Measurements from ENCODE around the gene CENPH.
"Not testable (repeated sequence)": the region's sequence is repeated elsewhere in the genome, so short reads cannot be mapped to it uniquely, and the experiment has no call there.

Gene CENPH

GRCh38 chr5:69189162-69190086 lies at the start of gene CENPH:
Gene CENPH (plus strand): TSS chr5:69189583. CDS start chr5:69189635, 52 bp downstream.
- H3K4me3 ChIP-seq (ENCODE audit: low read length): peak within 1 kb of the TSS; percentile 98
- TF ChIP-seq CTCF (IDR thresholded peaks at IDR 0.05; ENCODE audit: insufficient read depth, low read depth, low read length, missing control alignments): no peak
- peak; percentile 85 for DNase-seq (ENCODE audit: low read depth)

- not testable (repeated sequence) for DNase-seq (ENCODE audit: low read depth); H3K4me3 ChIP-seq (ENCODE audit: low read length)
These were observed 49.1 kb upstream of the CENPH start for GRCh38 chr5:69140239-69140638.

- TF ChIP-seq CTCF (IDR thresholded peaks at IDR 0.05; ENCODE audit: insufficient read depth, low read depth, low read length, missing control alignments): no peak
- no peak overlapping the region for H3K4me3 ChIP-seq (ENCODE audit: low read length)
- DNase-seq (ENCODE audit: low read depth): no peak
These were observed 48.6 kb upstream of the CENPH start for GRCh38 chr5:69140827-69141226.

GRCh38 chr5:69148576-69148975 lies 40.8 kb upstream of the CENPH start:
- not testable (repeated sequence) for DNase-seq (ENCODE audit: low read depth); H3K4me3 ChIP-seq (ENCODE audit: low read length)

- no peak overlapping the region for H3K4me3 ChIP-seq (ENCODE audit: low read length)
- peak; percentile 56 for DNase-seq (ENCODE audit: low read depth)
- TF ChIP-seq CTCF (IDR thresholded peaks at IDR 0.05; ENCODE audit: insufficient read depth, low read depth, low read length, missing control alignments): no peak
These were observed 40.3 kb upstream of the CENPH start for GRCh38 chr5:69148981-69149675.

- TF ChIP-seq CTCF (IDR thresholded peaks at IDR 0.05; ENCODE audit: insufficient read depth, low read depth, low read length, missing control alignments): no peak
- DNase-seq (ENCODE audit: low read depth): no peak
- no peak overlapping the region for H3K4me3 ChIP-seq (ENCODE audit: low read length)
These were observed 39.7 kb upstream of the CENPH start for GRCh38 chr5:69149676-69150010.

GRCh38 chr5:69152731-69153130 lies 36.7 kb upstream of the CENPH start:
- TF ChIP-seq CTCF (IDR thresholded peaks at IDR 0.05; ENCODE audit: insufficient read depth, low read depth, low read length, missing control alignments): no peak
- H3K4me3 ChIP-seq (ENCODE audit: low read length): no peak overlapping the region
- no peak for DNase-seq (ENCODE audit: low read depth)

GRCh38 chr5:69156456-69156855 lies 32.9 kb upstream of the CENPH start:
- no peak for DNase-seq (ENCODE audit: low read depth)
- H3K4me3 ChIP-seq (ENCODE audit: low read length): no peak overlapping the region
- TF ChIP-seq CTCF (IDR thresholded peaks at IDR 0.05; ENCODE audit: insufficient read depth, low read depth, low read length, missing control alignments): no peak

All from epithelial cell of esophagus (primary cell).